Activated CD4-positive, alpha-beta T cell treated with anti-CD3 and anti-CD28 coated beads, Interleukin-2, Interleukin-6, amounts not matched to agents 100 ng/mL and 50 ng/mL, durations not matched to agents 16 hours and 8 hours (primary cell): ENCODE measurements around the gene SMAP2.
"Not testable (repeated sequence)": the region's sequence is repeated elsewhere in the genome, so short reads cannot be mapped to it uniquely, and the experiment has no call there.

Source experiments
- DNase-seq: peaks from one replicate; pipeline ENCODE4 v3.0.0-alpha.2; 2020

SMAP2 gene

DNA sequence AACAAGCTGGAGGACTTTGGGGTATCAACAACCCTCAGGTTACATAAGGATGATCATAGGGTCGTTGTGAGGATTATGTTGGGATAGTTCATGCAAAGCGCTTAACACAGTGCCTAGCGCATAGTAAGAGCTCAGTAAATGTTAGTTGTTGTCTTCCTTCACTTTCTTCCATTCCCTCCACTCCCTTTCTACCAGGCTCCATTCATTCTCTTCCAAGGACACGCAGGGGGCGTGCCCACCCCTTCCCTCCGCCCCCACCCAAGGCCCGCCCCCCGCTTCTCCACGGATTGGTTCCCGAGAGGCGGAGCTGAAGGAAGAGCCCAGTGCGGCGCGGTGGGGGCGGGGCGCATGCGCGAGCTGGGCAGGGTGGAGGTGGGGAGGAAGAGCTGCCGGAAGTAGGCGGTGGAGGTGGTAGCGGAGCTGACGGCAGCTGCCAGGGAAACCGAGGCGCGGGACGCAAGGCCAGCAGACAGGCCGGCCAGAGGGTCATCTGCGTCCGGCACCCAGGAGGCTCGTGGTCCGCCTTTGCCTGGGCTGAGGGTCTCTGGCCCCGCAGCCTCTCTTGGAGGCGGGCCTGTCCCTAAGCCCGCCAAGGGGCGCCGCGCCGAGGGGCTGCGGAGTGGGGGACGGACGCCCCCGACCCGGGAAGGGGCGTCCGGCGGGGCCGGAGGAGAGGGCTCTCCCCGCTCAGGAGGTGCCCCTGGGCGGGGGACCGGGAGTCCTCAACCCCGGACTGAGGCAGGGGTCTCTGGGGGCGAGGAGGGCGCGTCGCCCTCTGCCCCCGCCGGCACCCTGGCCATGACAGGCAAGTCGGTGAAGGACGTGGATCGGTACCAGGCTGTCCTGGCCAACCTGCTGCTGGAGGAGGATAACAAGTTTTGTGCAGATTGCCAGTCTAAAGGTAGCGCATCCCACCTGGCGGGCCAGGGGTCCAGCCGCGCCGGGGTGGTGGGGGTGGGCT, at the start of gene SMAP2:
Gene SMAP2, plus strand, starts transcription at position 405 of the 961 bp plus-strand sequence. Its CDS starts 394 bp downstream, at position 799.
- peak; percentile 98 for DNase-seq

DNA sequence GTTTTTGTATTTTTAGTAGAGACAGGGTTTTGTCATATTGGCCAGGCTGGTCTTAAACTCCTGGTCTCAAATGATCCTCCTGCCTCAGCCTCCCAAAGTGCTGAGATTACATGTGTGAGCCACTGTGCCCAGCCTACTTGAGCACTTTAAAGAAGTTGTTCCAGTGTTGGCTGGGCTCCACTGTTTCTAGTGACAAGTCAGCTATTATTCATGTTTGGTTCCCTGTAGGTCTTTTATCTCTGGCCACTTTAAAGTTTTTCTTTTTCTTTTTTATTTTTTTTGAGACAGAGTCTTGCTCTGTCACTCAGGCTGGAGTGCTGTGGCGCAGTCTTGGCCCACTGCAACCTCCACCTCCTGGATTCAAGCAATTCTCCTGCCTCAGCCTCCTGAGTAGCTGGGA, 42.1 kb upstream of the SMAP2 start:
- DNase-seq: not testable (repeated sequence)

DNA sequence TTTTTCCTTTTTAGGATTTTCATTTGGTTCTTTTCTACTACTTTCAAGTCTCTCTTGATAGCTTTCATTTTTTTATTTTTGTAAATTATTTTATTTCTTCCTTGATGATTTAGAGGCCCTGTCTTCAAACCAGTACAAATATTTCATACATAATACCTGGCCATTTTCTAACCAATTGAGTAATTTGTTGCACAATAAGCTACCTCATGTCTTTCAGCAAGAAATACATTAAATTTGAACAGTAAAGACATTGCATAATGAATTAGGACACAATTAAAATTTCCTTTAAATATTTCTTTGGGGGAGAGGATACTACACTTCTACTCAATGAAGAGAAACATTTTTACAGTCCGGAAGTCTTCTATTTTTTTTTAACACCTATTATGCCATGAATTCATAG, 40.8 kb upstream of the SMAP2 start:
- DNase-seq: no peak

DNA sequence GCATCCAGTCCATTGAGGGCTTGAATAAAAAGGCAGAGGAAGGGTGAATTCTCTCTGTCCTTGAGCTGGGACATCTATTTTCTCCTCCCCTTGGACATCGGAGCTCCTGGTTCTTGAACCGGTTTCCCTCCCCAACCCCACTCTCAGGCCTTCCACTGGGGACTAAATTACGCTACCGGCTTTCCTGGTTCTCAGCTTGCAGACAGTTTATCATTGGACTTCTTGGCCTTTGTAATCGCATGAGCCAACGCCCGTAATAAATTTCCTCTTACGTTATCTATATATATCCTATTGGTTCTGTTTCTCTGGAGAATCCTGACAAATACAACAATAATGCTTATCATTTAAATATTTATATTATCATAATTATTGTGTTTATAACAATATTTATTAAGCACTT, 36.1 kb upstream of the SMAP2 start:
- no peak for DNase-seq

DNA sequence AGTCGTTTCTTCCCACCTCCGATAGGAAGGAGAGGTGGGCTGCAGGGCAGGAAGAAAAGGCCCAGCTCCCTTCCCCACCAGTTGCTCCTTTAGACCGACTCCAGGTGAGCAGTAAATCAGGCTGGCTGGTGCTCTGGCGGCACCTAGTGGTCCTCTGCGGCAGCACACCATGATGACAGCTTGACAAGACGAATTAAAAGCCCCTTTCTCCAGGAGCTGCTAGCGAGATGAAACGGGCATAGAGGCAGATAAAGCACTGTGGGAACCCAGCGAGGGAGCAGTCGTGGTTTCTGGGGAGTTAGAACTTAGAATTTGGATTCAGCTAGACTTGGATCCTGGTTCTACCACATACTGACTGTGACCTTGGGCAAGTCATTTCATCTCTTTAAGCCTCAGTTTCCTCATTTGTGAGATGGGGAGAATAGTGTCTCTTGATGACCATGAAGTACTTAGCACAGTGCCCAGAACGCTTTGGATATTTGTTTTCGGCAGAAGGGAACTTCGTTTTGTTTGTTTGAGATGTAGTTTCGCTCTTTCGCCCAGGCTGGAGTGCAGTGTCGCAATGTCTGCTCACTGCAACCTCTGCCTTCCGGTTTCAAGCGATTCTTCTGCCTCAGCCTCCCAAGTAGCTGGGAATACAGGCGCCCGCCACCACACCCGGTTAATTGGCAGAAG, 34.6 kb upstream of the SMAP2 start:
- peak; percentile 94 for DNase-seq

DNA sequence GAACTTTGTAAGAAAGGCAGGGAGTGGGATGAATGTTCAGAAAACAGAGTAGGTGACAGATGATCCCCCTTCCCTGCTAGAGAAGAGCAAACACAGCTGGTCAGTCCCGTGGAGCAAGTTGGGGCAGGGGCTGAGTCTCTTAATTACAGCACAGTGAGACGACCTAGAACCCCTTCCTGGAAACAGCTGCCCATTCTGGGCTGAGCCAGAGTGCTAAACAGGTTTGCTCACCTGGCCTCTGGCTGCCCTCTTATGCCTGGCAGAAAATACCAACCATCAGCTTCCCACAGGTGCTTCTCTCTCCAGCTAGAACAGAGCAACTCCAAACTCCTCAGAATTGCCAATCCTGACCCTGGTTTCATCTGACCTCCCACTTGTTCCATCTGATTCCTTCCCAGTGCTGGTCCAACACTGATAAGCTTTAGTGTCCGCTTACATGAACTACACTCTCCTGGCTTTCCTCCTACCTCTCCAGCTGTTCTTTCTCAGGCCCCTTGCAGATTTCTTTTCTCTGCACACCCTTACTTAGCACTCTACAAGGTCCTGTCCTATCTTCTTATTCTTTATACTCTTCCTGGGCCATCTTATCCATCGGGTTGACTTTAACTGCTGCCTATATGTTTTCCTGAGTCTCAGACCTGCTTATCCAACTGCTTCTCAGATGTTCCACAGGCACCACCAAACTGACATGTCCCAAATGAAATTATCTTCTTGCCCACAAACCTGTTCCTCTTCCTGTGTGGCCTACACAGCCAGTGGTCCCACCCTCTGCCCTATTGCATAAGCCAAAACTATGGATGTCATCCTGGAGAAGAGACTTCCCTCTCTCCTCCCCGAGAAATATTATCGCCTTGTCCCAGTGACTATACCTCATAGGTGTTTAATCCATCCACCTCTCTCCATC, 33.9 kb upstream of the SMAP2 start:
- DNase-seq: no peak

DNA sequence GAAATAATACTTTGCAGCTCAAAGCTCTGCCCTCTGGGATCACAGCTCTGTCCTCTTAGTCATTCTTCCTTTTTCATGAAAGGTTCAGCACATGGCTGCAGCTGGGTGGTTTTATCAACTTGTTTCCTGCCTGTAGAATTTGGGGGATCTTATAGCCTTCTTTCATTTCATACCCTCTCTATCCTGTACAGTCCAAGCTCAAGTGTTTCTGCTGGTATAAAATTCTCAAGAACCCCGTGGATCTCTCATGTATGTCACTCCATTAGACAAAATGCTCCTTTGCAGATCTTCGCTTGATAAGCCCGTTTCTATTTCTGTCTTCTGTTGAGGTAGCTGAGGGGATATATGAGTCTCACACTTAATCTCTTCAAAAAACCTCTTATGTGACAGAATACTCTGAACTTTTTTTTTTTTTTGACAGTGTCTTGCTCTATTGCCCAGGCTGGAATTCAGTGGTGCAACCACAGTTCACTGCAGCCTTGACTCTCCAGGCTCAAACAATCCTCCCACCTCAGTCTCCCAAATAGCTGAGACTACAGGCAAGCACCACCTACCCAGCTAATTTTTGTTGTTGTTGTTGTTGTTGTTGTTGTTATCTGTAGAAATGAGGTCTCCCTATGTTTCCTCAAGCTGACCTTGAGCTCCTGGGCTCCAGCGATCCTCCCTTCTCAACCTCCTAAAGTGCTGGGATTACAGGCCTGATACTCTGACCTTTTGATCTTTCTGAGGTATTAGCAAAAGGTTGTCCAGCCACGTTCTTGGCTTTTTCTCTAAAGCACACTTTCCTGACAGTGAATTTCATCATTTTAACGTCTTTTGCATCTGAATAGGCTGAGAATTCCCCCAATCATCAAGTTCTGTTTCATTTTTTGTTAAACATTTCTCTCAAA, 31.8 kb upstream of the SMAP2 start:
- peak; percentile 39 for DNase-seq

DNA sequence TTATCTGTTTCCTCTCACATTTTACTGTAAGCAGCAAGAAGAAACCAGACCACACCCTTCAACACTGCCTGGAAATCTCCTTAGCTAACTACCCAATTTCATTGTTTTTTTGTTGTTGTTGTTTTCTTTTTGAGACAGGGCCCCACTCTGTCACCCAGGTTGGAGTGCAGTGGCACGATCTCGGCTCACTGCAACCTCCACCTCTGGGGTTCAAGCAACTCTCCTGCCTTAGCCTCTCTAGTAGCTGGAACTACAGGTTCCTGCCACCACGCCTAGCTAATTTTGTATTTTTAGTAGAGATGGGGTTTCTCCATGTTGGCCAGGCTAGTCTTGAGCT, 31.2 kb upstream of the SMAP2 start:
- not testable (repeated sequence) for DNase-seq

DNA sequence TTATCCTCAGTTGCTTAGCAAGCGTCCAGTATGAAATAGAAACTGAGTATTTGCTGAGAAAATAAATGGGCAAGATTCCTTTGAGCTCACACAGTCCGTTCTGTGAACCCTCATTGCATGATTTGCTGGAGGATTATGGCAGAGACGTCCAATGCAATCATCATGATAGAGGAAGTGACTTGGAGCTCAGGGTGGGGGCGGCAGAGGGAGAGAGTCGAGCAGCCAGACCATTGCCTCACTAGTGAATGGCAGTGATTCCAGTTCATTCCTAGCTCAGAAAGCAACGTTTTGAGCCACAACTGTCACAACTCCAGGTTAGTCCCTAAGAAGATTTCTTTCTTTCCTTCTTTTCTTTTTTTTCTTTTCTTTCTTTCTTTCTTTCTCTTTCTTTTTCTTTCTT, 28.9 kb upstream of the SMAP2 start:
- DNase-seq: peak; percentile 14

DNA sequence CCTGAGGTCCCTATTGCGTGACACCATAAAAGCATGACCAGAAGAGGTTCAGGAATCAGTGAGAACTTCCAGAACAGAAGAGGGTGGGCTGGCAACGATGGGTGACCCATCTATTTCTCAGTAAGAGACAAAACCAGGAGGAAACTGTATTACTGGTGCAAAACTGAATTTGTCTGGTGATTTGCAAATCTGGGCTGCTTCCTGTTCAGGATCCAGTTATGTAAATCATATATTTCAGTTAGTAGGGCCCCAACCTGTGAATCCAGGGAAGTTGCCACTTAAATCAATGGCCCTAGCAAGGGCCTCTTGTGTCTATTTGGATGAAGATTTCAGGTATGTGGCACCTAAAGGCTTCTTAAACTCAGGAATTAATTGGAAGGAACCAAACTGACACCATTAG, 23.1 kb upstream of the SMAP2 start:
- no peak for DNase-seq

DNA sequence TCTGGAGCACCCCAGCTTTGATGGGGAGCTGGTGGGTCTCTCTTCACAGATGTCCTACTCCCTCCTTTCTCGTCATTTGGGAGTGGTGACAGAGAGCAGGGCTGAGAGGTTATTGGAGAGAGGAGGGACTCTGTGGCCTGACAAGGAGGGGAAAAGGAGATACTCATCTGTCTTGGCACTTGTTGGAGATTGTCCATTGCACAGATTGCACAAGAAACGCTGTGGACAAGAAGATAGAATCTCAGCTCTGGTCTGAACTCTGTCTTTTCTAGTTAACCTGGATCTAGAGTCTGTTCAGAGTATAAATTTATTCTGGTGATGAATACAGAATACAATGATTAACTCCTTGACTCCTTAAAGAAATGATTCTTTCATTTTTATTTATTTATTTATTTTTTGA, 22.4 kb upstream of the SMAP2 start:
- no peak for DNase-seq

DNA sequence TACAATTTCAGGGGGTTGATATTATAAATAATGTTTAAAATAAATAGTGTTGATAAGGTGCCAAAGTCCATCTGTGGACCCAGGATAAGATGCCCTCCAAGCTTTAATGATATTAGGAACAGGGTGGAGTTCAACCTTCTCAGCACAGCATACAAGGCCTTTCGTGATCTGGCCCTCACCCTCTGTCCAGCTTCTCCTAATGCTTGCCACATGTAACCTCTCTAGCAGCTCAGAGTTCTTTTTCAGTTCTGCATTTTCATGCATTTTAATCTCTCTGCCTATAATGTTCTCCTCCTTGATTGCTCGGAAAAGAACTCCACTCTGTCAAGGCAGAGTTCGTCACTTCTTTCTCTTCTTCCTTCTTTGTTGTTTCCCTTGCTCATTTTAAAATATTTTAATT, 21.4 kb upstream of the SMAP2 start:
- no peak for DNase-seq

DNA sequence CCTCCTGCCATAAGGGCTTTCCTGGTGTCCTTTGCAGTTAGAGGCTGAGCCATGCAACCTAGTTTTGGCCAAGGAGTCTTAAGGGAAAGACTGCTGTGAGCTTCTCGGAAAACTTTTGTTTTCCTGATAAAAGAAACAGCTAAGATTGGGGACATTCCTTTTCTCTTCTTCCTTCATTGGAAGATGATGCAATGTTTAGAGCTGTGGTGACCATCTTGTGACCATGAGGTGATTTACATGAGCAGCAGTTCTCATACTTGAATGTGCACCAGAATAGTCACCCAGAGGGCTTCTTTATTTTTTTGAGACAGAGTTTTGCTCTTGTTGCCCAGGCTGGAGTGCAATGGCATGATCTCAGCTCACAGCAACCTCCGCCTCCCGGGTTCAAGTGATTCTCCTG, 20.4 kb upstream of the SMAP2 start:
- no peak for DNase-seq

DNA sequence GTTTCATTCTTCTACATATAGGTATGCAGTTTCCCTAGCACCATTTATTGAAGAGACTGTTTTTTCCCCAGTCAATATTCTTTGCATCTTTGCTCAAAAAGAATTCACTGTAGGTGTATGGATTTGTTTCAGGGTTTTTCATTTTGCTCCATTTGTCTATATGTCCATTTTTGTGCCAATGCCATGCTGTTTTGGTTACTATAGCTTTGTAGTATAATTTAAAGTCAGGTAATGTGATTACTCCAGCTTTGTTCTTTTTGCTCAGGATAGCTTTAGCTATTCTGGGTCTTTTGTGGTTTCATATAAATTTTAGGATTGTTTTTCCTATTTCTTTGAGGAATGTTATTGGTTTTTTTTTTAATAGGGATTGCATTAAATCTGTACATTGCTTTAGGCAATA, 15.9 kb upstream of the SMAP2 start:
- no peak for DNase-seq

DNA sequence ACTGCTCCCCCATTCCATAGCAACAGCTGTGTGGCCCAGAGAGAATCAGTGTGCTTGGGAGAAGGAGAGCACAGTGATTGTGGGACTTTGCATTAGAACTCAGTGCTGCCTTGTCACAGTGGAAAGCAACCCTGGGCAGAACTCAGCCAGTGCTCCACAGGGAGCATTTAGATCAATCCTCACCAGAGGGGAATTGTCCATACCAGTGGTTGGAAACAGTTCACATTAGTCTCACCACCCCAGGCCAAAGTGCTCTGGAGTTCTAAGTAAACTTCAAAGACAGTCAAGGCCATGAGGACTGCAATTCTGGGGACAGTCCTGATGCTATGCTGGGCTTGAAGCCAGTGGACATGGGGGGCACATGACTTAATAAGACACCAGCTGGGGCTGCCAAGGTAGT, 12.9 kb upstream of the SMAP2 start:
- DNase-seq: no peak

DNA sequence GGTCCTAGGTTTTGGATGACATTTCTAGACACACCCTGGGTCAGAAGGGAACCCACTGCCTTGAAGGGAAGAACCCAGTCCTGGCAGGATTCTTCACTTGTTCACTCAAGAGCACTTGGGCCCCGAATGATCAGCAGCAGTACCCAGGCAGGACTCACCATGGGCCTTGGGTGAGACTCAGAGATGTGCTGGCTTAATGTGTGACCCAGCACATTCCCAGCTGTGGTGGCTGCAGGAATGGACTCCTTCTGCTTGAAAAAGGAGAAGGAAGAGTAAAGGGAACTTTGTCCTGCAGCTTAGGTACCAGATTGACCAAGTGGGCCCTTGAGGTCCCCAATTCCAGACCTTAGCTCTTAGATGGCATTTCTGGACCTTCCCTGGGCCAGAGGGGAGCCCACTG, 12.3 kb upstream of the SMAP2 start:
- DNase-seq: no peak

DNA sequence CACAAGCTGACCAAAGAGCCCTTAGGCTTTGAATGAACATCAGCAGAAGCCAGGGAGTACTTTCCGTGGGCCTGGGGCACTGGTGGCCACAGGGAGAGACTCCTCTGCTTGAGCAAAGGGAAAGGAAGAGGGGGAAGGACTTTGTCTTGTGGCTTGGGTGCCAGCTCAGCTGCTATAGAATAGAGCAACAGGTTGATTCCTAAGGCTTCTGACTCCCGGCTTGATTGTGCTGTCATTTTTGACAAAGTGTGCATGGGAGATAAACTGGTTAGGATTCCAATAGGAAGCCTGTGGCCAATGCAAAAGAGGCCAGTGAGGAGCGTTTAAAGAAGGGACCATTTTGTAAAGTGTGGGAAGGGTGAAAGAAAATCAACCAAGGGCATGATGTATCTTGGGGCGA, 11.9 kb upstream of the SMAP2 start:
- DNase-seq: no peak

DNA sequence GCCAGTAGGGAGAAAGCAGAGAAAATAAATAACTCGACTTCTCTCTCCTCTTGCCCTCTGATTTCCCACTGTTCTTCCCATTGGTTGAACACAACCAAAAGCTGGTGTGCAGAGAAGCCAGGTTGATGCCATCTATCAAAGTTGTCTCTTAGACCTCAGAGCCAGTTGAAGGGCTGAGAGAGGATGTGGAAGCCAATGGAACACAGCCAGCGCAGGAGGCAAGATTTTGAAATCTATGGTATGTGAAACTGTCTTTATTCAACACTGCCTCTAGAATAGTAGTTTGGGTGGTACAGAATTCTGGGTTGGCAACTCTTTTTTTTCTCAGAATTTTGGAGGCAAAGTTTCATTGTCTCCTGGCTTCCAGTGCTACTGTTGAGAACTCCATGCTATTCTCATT, 11.3 kb upstream of the SMAP2 start:
- DNase-seq: no peak

DNA sequence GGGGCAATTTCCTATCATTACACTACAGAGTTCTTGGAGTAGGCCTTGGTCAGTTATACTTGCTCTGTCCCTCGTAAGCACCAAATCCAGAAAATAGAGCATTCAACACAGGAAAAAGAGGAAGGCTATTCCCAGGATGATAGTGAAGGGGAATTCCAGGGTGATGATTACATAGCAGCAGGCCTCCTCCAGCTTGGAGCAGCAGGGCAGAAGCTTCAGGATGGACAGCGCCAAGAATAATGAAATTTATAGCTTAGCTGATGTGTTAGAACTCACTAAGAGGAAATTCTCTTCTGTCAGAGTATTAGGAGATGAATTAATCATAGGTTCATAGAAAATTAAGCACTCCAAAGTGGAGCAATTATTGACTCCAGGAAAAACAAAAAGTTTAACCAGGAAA, 10.8 kb upstream of the SMAP2 start:
- DNase-seq: no peak

DNA sequence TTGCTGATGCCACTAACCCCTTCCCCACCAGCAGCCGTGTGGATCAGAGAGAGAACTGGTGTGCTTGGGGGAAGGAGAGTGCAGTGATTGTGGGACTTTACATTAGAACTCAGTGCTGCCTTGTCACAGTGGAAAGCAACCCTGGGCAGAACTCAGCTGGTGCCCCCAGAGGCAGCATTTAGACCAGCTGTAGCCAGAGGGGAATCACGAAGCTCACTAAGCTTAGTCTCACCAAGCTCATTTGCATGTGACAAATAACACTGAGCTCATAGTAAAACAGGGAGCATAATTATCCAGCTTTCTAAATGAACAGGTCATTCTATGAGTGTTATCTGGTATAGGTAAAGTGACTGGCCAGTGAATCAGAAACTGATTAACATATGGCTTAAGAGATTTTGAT, 9.8 kb upstream of the SMAP2 start:
- no peak for DNase-seq

DNA sequence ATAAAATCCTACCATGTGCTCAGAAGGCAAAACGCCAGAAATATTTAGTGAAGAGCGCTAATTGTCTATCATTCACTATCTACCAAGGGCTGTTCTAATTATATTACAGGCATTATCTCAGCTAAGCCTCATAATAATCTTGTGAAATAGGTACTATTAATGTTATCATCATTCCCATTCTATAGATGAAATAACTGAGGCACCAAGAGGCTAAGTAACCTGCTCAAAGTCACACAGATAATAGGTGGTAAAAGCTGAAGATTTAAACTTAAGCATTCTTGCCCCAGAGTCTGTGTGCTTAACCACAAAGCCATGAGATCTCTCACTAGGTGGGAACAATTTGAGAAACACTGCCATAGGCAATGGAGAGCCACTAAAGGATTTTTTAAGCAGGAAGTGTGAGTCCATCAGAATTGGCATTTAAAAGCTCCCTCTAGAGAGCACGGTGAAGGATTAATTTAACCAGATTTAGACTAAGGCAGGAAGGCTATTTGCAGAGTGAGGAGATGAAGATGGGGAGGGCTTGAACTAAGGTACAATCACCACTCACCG, 1.7 kb upstream of the SMAP2 start:
- DNase-seq: no peak
